A549 (cell line): Measurements from ENCODE around the gene LSM11.

Source experiments
- EP300 ChIP-seq, 2 experiments: fragments of >200 bp; sonication (Bioruptor Twin); formaldehyde crosslinking; IDR thresholded peaks; 2 replicates in 1 of 2; 3 replicates in 1 of 2; pipeline ENCODE4 v1.6.1; 2016 to 2017
- KDM5A ChIP-seq: fragments of 200-600 bp; sonication (generic); IDR thresholded peaks from 2 replicates; pipeline ENCODE4 v1.6.1; 2016; ENCODE audit warnings: antibody characterized with exemption, mild to moderate bottlenecking
- USF2 ChIP-seq: fragments of 450-650 bp; IDR thresholded peaks from 2 replicates; pipeline ENCODE4 v1.6.1; 2014; ENCODE audit warnings: antibody characterized with exemption

GRCh38 chr5:157714596-157714864 lies 29.0 kb upstream of the LSM11 start:
- TF ChIP-seq USF2 (no peak), KDM5A (no peak), EP300 (IDR thresholded peaks at IDR 0.05) (no peak)
